Kidney (tissue), 14 donors: Measurements from ENCODE around the gene CHST10. TPM values are rescaled to one million over a fixed set of nuclear protein-coding genes. Genes with fewer than 3 reads are reported as not detected.

Experiments
- DNase-seq, 5 donors: peaks; one replicate each; pipeline ENCODE4 v3.0.0-alpha.2; 2013 to 2020
- FAIRE-seq: peaks from 2 replicates; lab custom pipeline; 2012; peaks lifted over from hg19 to GRCh38; lab: Jason Lieb, UNC
- H3K27ac ChIP-seq, 2 donors: one replicate each; pipeline ENCODE4 v1.7.0; 2013; ENCODE audit warnings: low read depth in 2 of 2, low read length in 2 of 2, inconsistent platforms in 1 of 2
- H3K27me3 ChIP-seq: one replicate; pipeline ENCODE4 v1.7.1; 2013; ENCODE audit warnings: low read length, inconsistent platforms; ENCODE audit not compliant: control insufficient read depth, insufficient read depth
- H3K36me3 ChIP-seq, 3 donors: one replicate each; pipeline versions ENCODE4 v1.7.0 to v1.7.1; 2013; ENCODE audit warnings: low read length in 3 of 3, control low read depth in 1 of 3, inconsistent platforms in 1 of 3; ENCODE audit not compliant: insufficient read depth in 3 of 3, control insufficient read depth in 2 of 3
- H3K4me1 ChIP-seq, 3 donors: one replicate each; pipeline versions ENCODE4 v1.7.0 to v1.7.1; 2013; ENCODE audit warnings: low read length in 3 of 3, inconsistent platforms in 1 of 3, low read depth in 1 of 3; ENCODE audit not compliant: control insufficient read depth in 2 of 3, insufficient read depth in 2 of 3
- H3K4me3 ChIP-seq, 3 donors: one replicate each; pipeline versions ENCODE4 v1.7.0 to v1.8.1; 2013; ENCODE audit warnings: low read length in 3 of 3, control low read depth in 1 of 3, inconsistent platforms in 1 of 3
- H3K9ac ChIP-seq, 3 donors: one replicate each; pipeline versions ENCODE4 v1.7.0 to v1.7.1; 2013; ENCODE audit warnings: low read length in 3 of 3, control low read depth in 1 of 3, inconsistent platforms in 1 of 3
- H3K9me3 ChIP-seq, 3 donors: one replicate each; pipeline versions ENCODE4 v1.7.0 to v1.7.1; 2013; ENCODE audit warnings: low read length in 3 of 3, control low read depth in 1 of 3, inconsistent platforms in 1 of 3; ENCODE audit not compliant: control insufficient read depth in 2 of 3, insufficient read depth in 1 of 3
- CTCF ChIP-seq: IDR thresholded peaks from 3 replicates; pipeline ENCODE4 v1.5.1; 2012; ENCODE audit warnings: mild to moderate bottlenecking, moderate library complexity, borderline replicate concordance; ENCODE audit not compliant: insufficient read depth; ENCODE audit errors: extremely low read depth
- intact Hi-C: fragments of 100-400 bp; cut with DNase I; formaldehyde crosslinking; loops from one replicate; pipeline ENCODE4 v1.11.1; 2022
- polyA plus RNA-seq: library from polyadenylated mRNA; stranded (reverse); fragments of 350-450 nt; fragmentation: Illumina TruSeq; extraction: RNeasy Lipid Tissue Mini Kit (QIAGEN cat#74804); gene quantifications from one replicate; pipeline ENCODE4 v1.2.3, GENCODE V29; 2014; ENCODE audit warnings: low read depth, low replicate concordance; ENCODE audit not compliant: insufficient read depth
- total RNA-seq: library from RNA; stranded (reverse); fragmentation: NEBNext Ultra II Directional; extraction: Animal tissue kit (Norgen Biotek cat#: 25700); gene quantifications from one replicate; pipeline ENCODE4 v1.2.1, GENCODE V29; 2021
- donor health status: control.
- donor health status: control.
- donor health status: control.
- donor health status: control.
- donor health status: control.
- donor health status: DM: yes; HTN: yes; CAD: no.
- donor health status: Normal renal cell carcinoma (clear cell type).

CHST10 gene
- total and polyA plus RNA-seq, 2 donors from 2014 or later = 6.2 to 7.1 TPM

GRCh38 chr2:100427111-100427510 is 9.6 kb upstream of the CHST10 start:
- Histone ChIP-seq H3K36me3 (no peaks in the 10 kb centered on the region), H3K9ac (no peak overlapping the region), H3K9me3 (peaks cover 0 to 4% (median 0%) of the 10 kb centered on the region in 3 donors), H3K27me3 (no peaks in the 10 kb centered on the region), H3K4me1 (no peaks in the 10 kb centered on the region), H3K4me3 (no peak overlapping the region), H3K27ac (no peak overlapping the region)
- TF ChIP-seq CTCF = no peak
- FAIRE-seq (no peak), DNase-seq (no peak)
- intact Hi-C loops = no loop called here

GRCh38 chr2:100426384-100426720 is 8.9 kb upstream of the CHST10 start:
- intact Hi-C loops = no loop called here
- DNase-seq = no peak
- Histone ChIP-seq H3K9me3 (peaks cover 0 to 4% (median 0%) of the 10 kb centered on the region in 3 donors), H3K4me1 (no peaks in the 10 kb centered on the region), H3K36me3 (no peaks in the 10 kb centered on the region), H3K9ac (no peak overlapping the region), H3K27me3 (no peaks in the 10 kb centered on the region), H3K4me3 (no peak overlapping the region), H3K27ac (no peak overlapping the region)
- FAIRE-seq = no peak
- TF ChIP-seq CTCF = no peak

- intact Hi-C loops = no loop called here
- Histone ChIP-seq H3K9me3 (peaks cover 0 to 4% (median 0%) of the 10 kb centered on the region in 3 donors), H3K4me3 (no peak overlapping the region), H3K27me3 (no peaks in the 10 kb centered on the region), H3K36me3 (no peaks in the 10 kb centered on the region), H3K9ac (no peak overlapping the region), H3K27ac (no peak overlapping the region), H3K4me1 (no peaks in the 10 kb centered on the region)
- DNase-seq (no peak), FAIRE-seq (no peak)
- TF ChIP-seq CTCF = no peak
Observed at GRCh38 chr2:100425573-100426383, 8.3 kb upstream of the CHST10 start.
